Ovary (tissue), 9 donors: ENCODE results near the gene KCNH8. TPM values are rescaled to one million over a fixed set of nuclear protein-coding genes. Genes with fewer than 3 reads are reported as not detected.

Source experiments
- DNase-seq, 5 donors: peaks; one replicate each; pipeline ENCODE4 v3.0.0-alpha.2; 2019 to 2020
- H3K27ac ChIP-seq, 2 donors: fragments of 200-600 bp; one replicate each; pipeline versions ENCODE4 v1.5.1 to v1.8.0; 2019 to 2022
- H3K27me3 ChIP-seq: fragments of 200-600 bp; one replicate; pipeline ENCODE4 v1.8.0; 2022
- H3K36me3 ChIP-seq: fragments of 200-600 bp; sonication (generic); one replicate; pipeline ENCODE4 v1.5.1; 2019
- H3K4me1 ChIP-seq: one replicate; pipeline ENCODE4 v1.8.1; 2013; ENCODE audit warnings: mild to moderate bottlenecking, moderate library complexity; ENCODE audit not compliant: insufficient read depth
- H3K4me3 ChIP-seq: fragments of 200-600 bp; sonication (generic); one replicate; pipeline ENCODE4 v1.5.1; 2017
- H3K9me3 ChIP-seq, 2 donors: fragments of 200-600 bp in 1 of 2; sonication (generic) in 1 of 2; one replicate each; pipeline versions ENCODE4 v1.5.1 to v1.8.1; 2013 to 2019; ENCODE audit warnings: mild to moderate bottlenecking in 1 of 2, moderate library complexity in 1 of 2
- CTCF ChIP-seq, 3 donors: fragments of 450-650 bp in 2 of 3; fragments of 200-600 bp in 1 of 3; IDR thresholded peaks; one replicate each; pipeline versions ENCODE4 v1.5.1 to v1.8.0; 2016 to 2022; ENCODE audit warnings: antibody characterized with exemption in 3 of 3, mild to moderate bottlenecking in 1 of 3
- EP300 ChIP-seq: sonication (generic); formaldehyde crosslinking; IDR thresholded peaks from one replicate; pipeline ENCODE4 v1.6.1; 2017; ENCODE audit warnings: antibody characterized with exemption
- POLR2A ChIP-seq: fragments of 450-650 bp; IDR thresholded peaks from one replicate; pipeline ENCODE4 v1.6.1; 2017; ENCODE audit warnings: antibody characterized with exemption, mild to moderate bottlenecking, moderate library complexity
- WGBS, 3 donors: extraction: QIAGEN DNeasy Blood & Tissue Kit in 1 of 3; methylation state at CpG; one replicate each; pipeline versions ENCODE4 v1.1.5 to v1.1.7; 2013 to 2017; 5-methylcytosine and 5-hydroxymethylcytosine counted together
- intact Hi-C, 4 donors: fragments of 100-400 bp; cut with DNase I; formaldehyde crosslinking; loops; one replicate each; pipeline versions ENCODE4 v1.11.0 to v1.15.1; 2022 to 2023
- polyA plus RNA-seq, 2 donors: library from polyadenylated mRNA; stranded (reverse); fragments of 200-250 nt in 1 of 2; fragments of 350-450 nt in 1 of 2; fragmentation: Illumina TruSeq in 1 of 2; extraction: RNeasy Lipid Tissue Mini Kit (QIAGEN cat#74804) in 1 of 2; gene quantifications; one replicate each; pipeline ENCODE4 v1.2.3, GENCODE V29; 2013 to 2014
- total RNA-seq, 7 donors: library from RNA; depleted of rRNA in 2 of 7; stranded (reverse); fragments of >200 nt in 2 of 7; fragmentation: NEBNext Ultra II Directional in 3 of 7; extraction: Animal tissue kit (Norgen Biotek cat#: 25700) in 3 of 7; gene quantifications; one replicate each; pipeline versions ENCODE4 v1.1.0 to v1.2.4, GENCODE V29; 2016 to 2023
- donor health status: DM: no; HTN: no; CAD: no; lungs with moderate emphysema.
- donor health status: DM: no; HTN: no; CAD: no.
- donor health status: Bipolar disorder and iron deficiency.
- donor health status: DM: yes; HTN: yes; CAD: no.
- donor health status: DM: no; HTN: no; CAD: no.
- donor health status: DM: yes; HTN: yes; CAD: no.

The KCNH8 gene
- total and polyA plus RNA-seq, 9 donors = 0.05 to 1.4 (median 0.17) TPM; not detected in 1

GRCh38 chr3:19199131-19199530, 50.8 kb downstream of the KCNH8 start:
- WGBS, 3 donors = 73 to 84% (median 79%) methylated on average over 2 of the region's 2 CpGs
- H3K27ac ChIP-seq = no peak overlapping the region
- H3K4me1 ChIP-seq = no peaks in the 10 kb centered on the region
- H3K27me3 ChIP-seq = no peaks in the 10 kb centered on the region
- intact Hi-C loops = no loop called here
- no peaks in the 10 kb centered on the region for H3K9me3 ChIP-seq
- no peaks in the 10 kb centered on the region for H3K36me3 ChIP-seq
- TF ChIP-seq CTCF (IDR thresholded peaks at IDR 0.05) = no peak
- no peak for TF ChIP-seq EP300
- no peak for TF ChIP-seq POLR2A
- no peak for DNase-seq
- H3K4me3 ChIP-seq = no peak overlapping the region

GRCh38 chr3:19202303-19202702, 54.0 kb downstream of the KCNH8 start:
- intact Hi-C loops = no loop called here
- no peaks in the 10 kb centered on the region for H3K4me1 ChIP-seq
- H3K4me3 ChIP-seq = no peak overlapping the region
- H3K27me3 ChIP-seq = no peaks in the 10 kb centered on the region
- 75 to 84% (median 78%) methylated on average over 2 of the region's 2 CpGs for WGBS, 3 donors
- no peak for TF ChIP-seq POLR2A
- no peak for TF ChIP-seq EP300
- TF ChIP-seq CTCF (IDR thresholded peaks at IDR 0.05) = no peak
- no peaks in the 10 kb centered on the region for H3K36me3 ChIP-seq
- H3K9me3 ChIP-seq = no peaks in the 10 kb centered on the region
- no peak overlapping the region for H3K27ac ChIP-seq
- DNase-seq = no peak

- no peak overlapping the region for H3K27ac ChIP-seq
- no peak overlapping the region for H3K4me3 ChIP-seq
- no peaks in the 10 kb centered on the region for H3K9me3 ChIP-seq
- 78 to 85% (median 80%) methylated on average over 3 of the region's 3 CpGs for WGBS, 3 donors
- no peaks in the 10 kb centered on the region for H3K4me1 ChIP-seq
- TF ChIP-seq CTCF (IDR thresholded peaks at IDR 0.05) (no peak), POLR2A (no peak), EP300 (no peak)
- H3K27me3 ChIP-seq = no peaks in the 10 kb centered on the region
- no peaks in the 10 kb centered on the region for H3K36me3 ChIP-seq
- no peak for DNase-seq
- intact Hi-C loops = no loop called here
Observed at GRCh38 chr3:19202754-19203153, 54.4 kb downstream of the KCNH8 start.

GRCh38 chr3:19206540-19206939, 58.2 kb downstream of the KCNH8 start:
- Histone ChIP-seq H3K9me3 (no peaks in the 10 kb centered on the region), H3K27ac (no peak overlapping the region), H3K4me1 (no peaks in the 10 kb centered on the region), H3K36me3 (no peaks in the 10 kb centered on the region), H3K4me3 (no peak overlapping the region), H3K27me3 (no peaks in the 10 kb centered on the region)
- 75 to 84% (median 77%) methylated on average over 2 of the region's 2 CpGs for whole genome bisulfite sequencing, 3 donors
- intact Hi-C loops = no loop called here
- TF ChIP-seq CTCF (IDR thresholded peaks at IDR 0.05) = no peak
- no peak for TF ChIP-seq POLR2A
- no peak for TF ChIP-seq EP300
- no peak for DNase-seq
